MCF 10A (cell line): ENCODE data around the gene MFSD2A. TPM values are rescaled to one million over a fixed set of nuclear protein-coding genes. Genes with fewer than 3 reads are reported as not detected.

ENCODE experiments used
- BruUV-seq: library from RNA; stranded (reverse); fragments of 400-500 nt; replicated peaks from 2 replicates; lab custom pipeline; 2021; lab: Mats Ljungman, UMichigan
- CTCF ChIA-PET: fragments of 300-600 bp; sonication (Branson Sonifier 250); formaldehyde crosslinking; extraction: SDS; loops from one replicate; lab custom pipeline; 2021; ENCODE audit warnings: antibody characterized with exemption, inconsistent platforms; lab: Yijun Ruan, JAX
- POLR2A ChIA-PET: fragments of 300-600, 350-650 bp; sonication (Branson Sonifier 250); formaldehyde crosslinking; extraction: SDS; loops from one replicate; lab custom pipeline; 2020; ENCODE audit warnings: antibody characterized with exemption, inconsistent platforms; lab: Yijun Ruan, JAX
- DNase-seq: peaks from one replicate; pipeline ENCODE4 v3.0.0-alpha.2; 2018; ENCODE audit not compliant: unreplicated experiment
- H3K27ac Mint-ChIP-seq: one replicate; pipeline ENCODE4 v1.8.0; 2022; ENCODE audit warnings: mild to moderate bottlenecking, low read depth, mixed read lengths; ENCODE audit not compliant: unreplicated experiment
- H3K27me3 Mint-ChIP-seq: one replicate; pipeline ENCODE4 v1.8.0; 2022; ENCODE audit warnings: mixed read lengths; ENCODE audit not compliant: insufficient read depth, unreplicated experiment
- H3K36me3 Mint-ChIP-seq: one replicate; pipeline ENCODE4 v1.8.0; 2022; ENCODE audit warnings: mild to moderate bottlenecking, moderate library complexity, mixed read lengths; ENCODE audit not compliant: insufficient read depth, unreplicated experiment
- H3K4me1 Mint-ChIP-seq: one replicate; pipeline ENCODE4 v1.8.0; 2022; ENCODE audit warnings: mixed read lengths; ENCODE audit not compliant: insufficient read depth, unreplicated experiment
- H3K4me3 Mint-ChIP-seq: one replicate; pipeline ENCODE4 v1.8.0; 2022; ENCODE audit warnings: mild to moderate bottlenecking, moderate library complexity, mixed read lengths; ENCODE audit not compliant: unreplicated experiment
- H3K9me3 Mint-ChIP-seq: one replicate; pipeline ENCODE4 v1.8.0; 2022; ENCODE audit warnings: mixed read lengths; ENCODE audit not compliant: unreplicated experiment
- CTCF ChIP-seq: fragments of 200-600 bp; IDR thresholded peaks from one replicate; pipeline ENCODE4 v1.8.0; 2022; ENCODE audit warnings: antibody characterized with exemption, mild to moderate bottlenecking; ENCODE audit not compliant: unreplicated experiment
- intact Hi-C: fragments of 100-400 bp; cut with micrococcal nuclease; formaldehyde crosslinking; loops from 2 replicates; pipeline ENCODE4 v1.14.1; 2022
- total RNA-seq: library from RNA; stranded (reverse); gene quantifications from 2 replicates; pipeline ENCODE4 v1.2.3, GENCODE V29; 2022

Gene MFSD2A
- total RNA-seq, 1 experiment from 2014 or later: 49.1 TPM

GRCh38 chr1:39964552-39964951 is 9.6 kb downstream of the MFSD2A start:
- ChIA-PET CTCF (interaction anchor here (0.6 to 12.2 kb wide), 3 partner anchors 27 to 68 kb away, joined by 3 to 373 read pairs (median 6); no protein-coding TSS in a partner anchor), POLR2A (interaction anchor here (1.8 kb wide), 1 partner anchor 9 kb away, joined by 4 read pairs; no protein-coding TSS in a partner anchor)
- Mint-ChIP-seq H3K27me3 (no peaks in the 10 kb centered on the region), H3K27ac (no peak overlapping the region), H3K36me3 (peaks cover 96% of the 10 kb centered on the region), H3K4me1 (peaks cover 36% of the 10 kb centered on the region), H3K4me3 (no peak overlapping the region), H3K9me3 (no peaks in the 10 kb centered on the region)
- intact Hi-C loops: no loop called here
- no peak for DNase-seq
- no peak for TF ChIP-seq CTCF
- no TSS peak for BruUV-seq

- no peak for TF ChIP-seq CTCF
- DNase-seq: no peak
- H3K36me3 Mint-ChIP-seq: peaks cover 96% of the 10 kb centered on the region
- no TSS peak for BruUV-seq
- ChIA-PET CTCF (interaction anchor here (0.6 to 12.2 kb wide), 4 partner anchors 27 to 1690 kb away, joined by 3 to 373 read pairs (median 5); no protein-coding TSS in a partner anchor), POLR2A (interaction anchor here (1.8 kb wide), 1 partner anchor 9 kb away, joined by 4 read pairs; no protein-coding TSS in a partner anchor)
- no peaks in the 10 kb centered on the region for H3K9me3 Mint-ChIP-seq
- intact Hi-C loops: no loop called here
- H3K27me3 Mint-ChIP-seq: no peaks in the 10 kb centered on the region
- no peak overlapping the region for H3K4me3 Mint-ChIP-seq
- peaks cover 37% of the 10 kb centered on the region for H3K4me1 Mint-ChIP-seq
- H3K27ac Mint-ChIP-seq: no peak overlapping the region
Observed at GRCh38 chr1:39965044-39965443, 10.1 kb downstream of the MFSD2A start.

GRCh38 chr1:39969048-39969447 is 14.1 kb downstream of the MFSD2A start:
- peaks cover 70% of the 10 kb centered on the region for H3K36me3 Mint-ChIP-seq
- ChIA-PET CTCF (interaction anchor here (0.6 to 12.2 kb wide), 8 partner anchors 9 to 152 kb away, joined by 3 to 373 read pairs (median 4); no protein-coding TSS in a partner anchor), POLR2A (interaction anchor here (1.0 to 5.3 kb wide), 10 partner anchors 11 to 72 kb away, joined by 3 to 89 read pairs (median 12); partner anchors contain the start of genes CAP1 and MFSD2A)
- H3K4me1 Mint-ChIP-seq: peaks cover 51% of the 10 kb centered on the region
- peak; percentile 78 for DNase-seq
- no TSS peak for BruUV-seq
- H3K9me3 Mint-ChIP-seq: no peaks in the 10 kb centered on the region
- TF ChIP-seq CTCF: no peak
- H3K27me3 Mint-ChIP-seq: no peaks in the 10 kb centered on the region
- intact Hi-C loops: no loop called here
- no peak overlapping the region for H3K4me3 Mint-ChIP-seq
- peak overlapping the region; percentile 21 for H3K27ac Mint-ChIP-seq

GRCh38 chr1:39969531-39970270 is 14.8 kb downstream of the MFSD2A start:
- peaks cover 63% of the 10 kb centered on the region for H3K36me3 Mint-ChIP-seq
- BruUV-seq: no TSS peak
- intact Hi-C loops: loop anchor here (5.0 kb wide), 1 partner anchor 67 kb away; the partner anchor contains the start of gene MYCL
- H3K27ac Mint-ChIP-seq: peak overlapping the region; percentile 46
- POLR2A ChIA-PET: interaction anchor here (0.9 to 5.3 kb wide), 15 partner anchors 12 to 121 kb away, joined by 3 to 89 read pairs (median 6); partner anchors contain the start of genes CAP1 and MFSD2A
- peak; percentile 86 for DNase-seq
- TF ChIP-seq CTCF: no peak
- CTCF ChIA-PET: interaction anchor here (0.6 to 12.2 kb wide), 10 partner anchors 12 to 153 kb away, joined by 3 to 373 read pairs (median 4); partner anchors contain the start of gene MFSD2A
- H3K27me3 Mint-ChIP-seq: no peaks in the 10 kb centered on the region
- H3K4me1 Mint-ChIP-seq: peaks cover 47% of the 10 kb centered on the region
- H3K4me3 Mint-ChIP-seq: no peak overlapping the region
- no peaks in the 10 kb centered on the region for H3K9me3 Mint-ChIP-seq
